HG03457 (cell line): ENCODE data around the gene TTC39C.
A peak's percentile ranks its signal among the peaks of the same experiment; 100 is the strongest.
"Not testable (repeated sequence)": the region's sequence is repeated elsewhere in the genome, so short reads cannot be mapped to it uniquely, and the experiment has no call there.

ENCODE experiments used
- ATAC-seq: cut with Tn5 transposase; IDR thresholded peaks from one replicate; pipeline ENCODE4 v1.9.1; 2021; ENCODE audit warnings: moderate number of reproducible peaks; ENCODE audit not compliant: unreplicated experiment

The TTC39C gene

GRCh38 chr18:24015639-24016631 lies 1.4 kb downstream of the TTC39C start:
- ATAC-seq = no peak

- ATAC-seq = no peak
These were observed 2.1 kb downstream of the TTC39C start for GRCh38 chr18:24016643-24017042.

DNA sequence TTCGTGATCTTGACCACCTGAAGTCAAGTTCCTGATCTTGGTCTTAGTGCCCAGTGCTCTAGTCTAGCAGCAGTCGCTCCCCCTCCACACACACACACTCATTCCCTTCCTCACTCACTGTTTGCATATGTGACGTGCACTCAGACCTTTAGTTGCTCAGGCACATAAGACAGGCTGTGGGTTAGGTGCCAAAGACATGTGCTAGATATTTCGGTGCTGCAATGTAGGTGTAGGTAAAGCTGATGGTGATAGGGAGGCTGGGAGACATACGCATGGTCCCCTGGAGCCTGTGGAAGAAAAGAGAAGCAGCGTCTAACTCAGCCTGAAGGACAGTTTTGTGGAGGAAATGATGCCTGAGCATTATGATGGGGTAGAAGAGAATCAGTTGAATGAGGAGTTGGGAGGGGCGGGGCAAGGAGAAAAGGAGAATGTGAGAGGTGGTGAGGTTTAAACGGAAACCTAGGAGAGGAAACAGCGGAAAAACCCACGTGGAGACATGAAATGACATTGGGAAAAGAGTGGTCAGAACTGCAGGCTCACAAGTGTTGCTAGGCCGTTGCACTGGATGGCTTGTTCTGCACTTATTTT lies 3.8 kb downstream of the TTC39C start:
- ATAC-seq = no peak

- peak; percentile 74 for ATAC-seq
These were observed 5.2 kb downstream of the TTC39C start for GRCh38 chr18:24019641-24020331.

DNA sequence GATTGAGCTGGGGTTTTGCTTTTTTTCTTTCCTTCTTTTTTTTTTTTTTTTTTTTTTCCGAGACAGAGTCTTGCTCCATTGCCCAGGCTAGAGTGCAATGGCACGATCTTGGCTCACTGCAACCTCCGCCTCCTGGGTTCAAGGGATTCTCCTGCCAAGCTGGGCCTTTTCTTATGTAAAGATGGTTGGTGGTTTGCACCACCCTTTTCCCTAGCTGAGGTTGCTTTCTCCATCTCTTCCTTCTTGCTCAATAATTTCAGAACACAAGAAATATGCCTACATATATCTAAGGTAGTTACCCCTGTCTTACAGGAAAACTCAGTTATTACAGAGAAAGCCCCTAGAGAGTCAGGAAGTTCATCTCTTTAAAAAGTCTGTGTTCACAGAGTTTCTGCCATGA lies 7.0 kb downstream of the TTC39C start:
- ATAC-seq = no peak

DNA sequence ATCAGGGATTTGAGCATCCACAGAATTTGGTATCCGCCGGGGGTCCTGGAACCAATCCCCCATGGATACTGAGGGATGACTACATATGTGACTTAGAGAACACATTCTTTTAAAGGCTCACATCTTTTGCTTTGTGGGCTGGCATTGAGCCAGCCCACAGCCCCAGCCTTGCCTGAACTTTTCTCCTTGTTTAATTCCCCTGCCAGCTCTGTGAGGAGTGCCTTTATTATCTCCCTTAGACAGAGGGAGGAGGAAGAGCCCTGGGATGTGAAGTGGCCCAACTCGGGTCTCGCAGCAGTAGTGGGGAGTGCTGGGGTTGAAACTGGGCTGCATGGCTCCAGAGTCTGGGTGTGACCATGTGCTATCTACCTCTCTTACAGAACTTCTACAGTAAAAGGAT lies 7.6 kb downstream of the TTC39C start:
- ATAC-seq = no peak

GRCh38 chr18:24023185-24023814 lies 8.7 kb downstream of the TTC39C start:
- ATAC-seq = no peak

- no peak for ATAC-seq
These were observed 9.9 kb downstream of the TTC39C start for GRCh38 chr18:24024425-24024824.

GRCh38 chr18:24026457-24026856 lies 11.9 kb downstream of the TTC39C start:
- no peak for ATAC-seq

- ATAC-seq = no peak
These were observed 12.7 kb downstream of the TTC39C start for GRCh38 chr18:24027156-24027827.

DNA sequence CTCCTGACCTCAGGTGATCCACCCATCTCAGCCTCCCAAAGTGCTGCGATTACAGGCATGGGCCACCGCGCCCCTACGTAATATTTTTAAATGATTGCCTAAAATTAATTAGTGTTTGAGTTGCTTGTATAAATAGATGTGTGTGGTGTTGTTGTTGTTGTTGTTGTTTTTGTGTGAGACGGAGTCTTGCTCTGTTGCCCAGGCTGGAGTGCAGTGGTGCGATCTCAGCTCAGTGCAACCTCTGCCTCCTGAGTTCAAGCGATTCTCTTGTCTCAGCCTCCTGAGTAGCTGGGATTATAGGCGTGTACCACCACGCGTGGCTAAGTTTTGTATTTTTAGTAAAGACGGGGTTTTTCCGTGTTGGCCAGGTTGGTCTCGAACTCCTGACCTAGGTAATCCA lies 14.4 kb downstream of the TTC39C start:
- ATAC-seq = not testable (repeated sequence)

GRCh38 chr18:24031318-24031717 lies 16.8 kb downstream of the TTC39C start:
- no peak for ATAC-seq

DNA sequence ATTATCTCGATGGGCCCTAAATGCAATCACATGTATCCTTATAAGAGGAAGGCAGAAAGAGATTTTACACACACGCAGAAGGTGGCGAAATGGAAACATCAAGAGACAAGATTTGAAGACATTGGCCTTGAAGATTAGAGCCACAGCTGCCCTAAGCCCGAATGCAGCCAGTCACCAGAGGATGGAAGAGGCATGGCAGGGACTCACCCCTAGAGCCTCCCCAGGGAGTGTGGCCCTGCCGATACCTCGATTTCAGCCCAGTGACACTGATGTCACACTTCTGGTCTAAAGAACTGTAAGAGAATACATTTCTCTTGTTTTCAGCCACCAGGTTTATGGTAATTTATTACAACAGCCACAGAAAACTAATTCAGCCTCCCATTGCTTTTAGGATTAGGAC lies 17.4 kb downstream of the TTC39C start:
- ATAC-seq = peak; percentile 70

- ATAC-seq = no peak
These were observed 19.3 kb downstream of the TTC39C start for GRCh38 chr18:24033641-24034412.

DNA sequence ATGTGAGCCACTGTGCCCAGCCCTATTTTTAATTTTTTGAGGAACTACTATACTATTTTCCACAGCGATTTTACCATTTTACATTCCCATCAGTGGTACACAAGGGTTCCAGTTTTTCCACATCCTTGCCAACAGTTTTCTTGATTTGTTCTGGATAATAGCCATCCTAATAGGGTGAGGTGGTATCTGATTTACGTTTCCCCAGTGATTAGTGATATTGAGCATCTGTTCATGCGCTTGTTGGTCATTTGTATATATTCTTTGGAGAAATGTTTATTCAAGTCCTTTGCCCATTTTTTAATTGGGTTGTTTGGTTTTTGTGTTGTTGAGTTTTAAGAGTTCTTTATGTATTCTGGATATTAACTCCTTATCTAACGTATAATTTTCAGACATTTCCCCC lies 20.8 kb downstream of the TTC39C start:
- no peak for ATAC-seq

DNA sequence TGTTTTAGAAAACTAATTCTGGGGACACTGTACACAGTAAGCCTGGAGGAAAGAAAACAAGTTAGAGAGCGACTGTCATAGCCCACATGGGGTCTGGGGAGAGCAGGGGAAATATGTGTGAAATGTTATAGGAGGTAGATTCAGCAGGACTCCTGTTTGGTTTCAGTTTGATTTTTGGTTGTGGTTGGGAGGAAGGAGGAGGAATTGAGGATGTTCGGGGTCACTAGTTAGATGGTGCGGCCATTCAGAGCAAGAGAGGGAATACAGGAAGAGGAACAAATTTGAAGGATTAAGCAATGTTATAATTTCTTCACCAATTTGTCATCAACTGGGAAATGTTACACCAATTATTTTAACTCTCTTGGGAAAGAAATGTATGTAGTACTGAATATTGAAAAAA lies 25.1 kb downstream of the TTC39C start:
- ATAC-seq = no peak

GRCh38 chr18:24041691-24042090 lies 27.1 kb downstream of the TTC39C start:
- no peak for ATAC-seq

GRCh38 chr18:24043403-24043802 lies 28.8 kb downstream of the TTC39C start:
- ATAC-seq = no peak

DNA sequence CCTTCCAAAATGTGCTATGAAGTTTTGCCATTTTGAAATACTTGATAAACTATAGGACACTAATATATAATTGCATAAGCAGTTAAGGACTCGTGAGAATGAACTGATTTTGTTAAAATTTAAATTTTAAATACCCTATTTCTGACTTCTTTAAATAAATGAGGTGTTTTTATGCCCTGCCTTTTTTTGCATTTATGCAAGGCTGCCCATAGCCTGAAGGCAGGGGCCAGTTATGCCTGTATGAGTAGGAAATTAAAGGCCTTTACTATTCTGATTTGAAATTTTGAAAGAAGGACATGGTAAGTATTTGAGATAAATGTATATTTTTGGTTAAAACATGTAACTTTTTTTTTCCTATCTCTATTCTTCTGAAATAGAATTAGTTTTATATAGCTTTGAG lies 33.7 kb downstream of the TTC39C start:
- ATAC-seq = no peak

GRCh38 chr18:24049142-24049541 lies 34.6 kb downstream of the TTC39C start:
- ATAC-seq = no peak
